Liver (tissue), 9 donors: ENCODE data around the gene SYCE3. TPM values are rescaled to one million over a fixed set of nuclear protein-coding genes. Genes with fewer than 3 reads are reported as not detected.
A peak's percentile ranks its signal among the peaks of the same experiment; 100 is the strongest.

Experiments
- DNase-seq: peaks from one replicate; pipeline ENCODE4 v3.0.0-alpha.2; 2017; ENCODE audit warnings: low spot score
- H3K27ac ChIP-seq, 2 donors: one replicate each; pipeline ENCODE4 v1.7.0; 2013; ENCODE audit warnings: inconsistent platforms in 2 of 2, low read length in 2 of 2, control low read depth in 1 of 2, low read depth in 1 of 2, mild to moderate bottlenecking in 1 of 2
- H3K27me3 ChIP-seq, 4 donors: one replicate each; pipeline versions ENCODE4 v1.6.1 to v1.7.0; 2013; ENCODE audit warnings: low read length in 3 of 4, inconsistent platforms in 1 of 4, mild to moderate bottlenecking in 1 of 4, moderate library complexity in 1 of 4; ENCODE audit not compliant: control insufficient read depth in 4 of 4, insufficient read depth in 4 of 4
- H3K36me3 ChIP-seq, 4 donors: one replicate each; pipeline versions ENCODE4 v1.6.1 to v1.7.0; 2013; ENCODE audit warnings: low read length in 3 of 4, mild to moderate bottlenecking in 3 of 4, low read depth in 1 of 4, moderate library complexity in 1 of 4; ENCODE audit not compliant: control insufficient read depth in 4 of 4, insufficient read depth in 3 of 4
- H3K4me1 ChIP-seq, 4 donors: one replicate each; pipeline versions ENCODE4 v1.6.1 to v1.7.0; 2013; ENCODE audit warnings: low read length in 3 of 4, mild to moderate bottlenecking in 3 of 4, moderate library complexity in 1 of 4; ENCODE audit not compliant: control insufficient read depth in 4 of 4, insufficient read depth in 4 of 4
- H3K4me3 ChIP-seq, 3 donors: one replicate each; pipeline versions ENCODE4 v1.6.1 to v1.7.0; 2013; ENCODE audit warnings: low read length in 3 of 3, control low read depth in 1 of 3, low read depth in 1 of 3, mild to moderate bottlenecking in 1 of 3
- H3K9ac ChIP-seq, 2 donors: one replicate each; pipeline ENCODE4 v1.7.0; 2013; ENCODE audit warnings: low read length in 2 of 2, mild to moderate bottlenecking in 2 of 2, moderate library complexity in 2 of 2, control low read depth in 1 of 2, low read depth in 1 of 2
- H3K9me3 ChIP-seq, 4 donors: one replicate each; pipeline versions ENCODE4 v1.6.1 to v1.7.0; 2013; ENCODE audit warnings: low read length in 3 of 4; ENCODE audit not compliant: control insufficient read depth in 4 of 4
- ATF3 ChIP-seq: IDR thresholded peaks from 2 replicates; pipeline ENCODE4 v1.6.1; 2016; ENCODE audit warnings: antibody characterized with exemption
- CTCF ChIP-seq: fragments of 150-350 bp; IDR thresholded peaks from 2 replicates; pipeline ENCODE4 v1.5.1; 2017; ENCODE audit warnings: improper control_type of control experiment, low read depth, low read length; ENCODE audit not compliant: missing input control
- EGR1 ChIP-seq, 2 donors: IDR thresholded peaks; 2 replicates each; pipeline ENCODE4 v1.6.1; 2016 to 2018; ENCODE audit warnings: antibody characterized with exemption in 2 of 2, low read depth in 2 of 2
- FOXA1 ChIP-seq: IDR thresholded peaks from 2 replicates; pipeline ENCODE4 v1.6.1; 2016; ENCODE audit warnings: antibody characterized with exemption
- FOXA2 ChIP-seq: IDR thresholded peaks from 2 replicates; pipeline ENCODE4 v1.6.1; 2016; ENCODE audit warnings: antibody characterized with exemption
- HNF4A ChIP-seq, 2 donors: conservative IDR thresholded peaks; 2 replicates each; pipeline ENCODE4 v1.6.1; 2016; ENCODE audit warnings: antibody characterized with exemption in 2 of 2, mild to moderate bottlenecking in 2 of 2
- HNF4G ChIP-seq: IDR thresholded peaks from 2 replicates; pipeline ENCODE4 v1.6.1; 2016; ENCODE audit warnings: antibody characterized with exemption
- JUND ChIP-seq, 2 donors: IDR thresholded peaks; 2 replicates each; pipeline ENCODE4 v1.6.1; 2016; ENCODE audit warnings: antibody characterized with exemption in 2 of 2
- MAX ChIP-seq: IDR thresholded peaks from 2 replicates; pipeline ENCODE4 v1.6.1; 2016; ENCODE audit warnings: antibody characterized with exemption
- NR2F2 ChIP-seq: IDR thresholded peaks from 2 replicates; pipeline ENCODE4 v1.6.1; 2016; ENCODE audit warnings: antibody characterized with exemption
- REST ChIP-seq: IDR thresholded peaks from 2 replicates; pipeline ENCODE4 v1.6.1; 2016; ENCODE audit warnings: antibody characterized with exemption, mild to moderate bottlenecking
- RXRA ChIP-seq, 2 donors: IDR thresholded peaks; 2 replicates each; pipeline ENCODE4 v1.6.1; 2017 to 2018; ENCODE audit warnings: antibody characterized with exemption in 2 of 2, mild to moderate bottlenecking in 1 of 2
- TAF1 ChIP-seq: conservative IDR thresholded peaks from 2 replicates; pipeline ENCODE4 v1.6.1; 2016; ENCODE audit warnings: antibody characterized with exemption, mild to moderate bottlenecking
- ZBTB33 ChIP-seq: IDR thresholded peaks from 2 replicates; pipeline ENCODE4 v1.6.1; 2016; ENCODE audit warnings: antibody characterized with exemption
- WGBS: extraction: QIAGEN DNeasy Blood & Tissue Kit; methylation state at CpG from one replicate; pipeline ENCODE4 v1.1.7; 2013; 5-methylcytosine and 5-hydroxymethylcytosine counted together
- polyA plus RNA-seq, 2 donors: library from polyadenylated mRNA; stranded (reverse) in 1 of 2; unstranded in 1 of 2; fragments of 200-250 nt in 1 of 2; fragments of >200 nt in 1 of 2; fragmentation: Nextera tagmentation in 1 of 2; extraction: Ambion mirVana in 1 of 2; gene quantifications; one replicate each; pipeline versions ENCODE4 v1.2.1 to v1.2.3, GENCODE V29; 2013 to 2015
- total RNA-seq, 2 donors: library from RNA; depleted of rRNA; stranded (reverse); fragments of >200 nt; gene quantifications; one replicate each; pipeline ENCODE4 v1.2.3, GENCODE V29; 2014
- donor health status: healthy.
- donor health status: healthy.
- donor health status: healthy.
- donor health status: healthy.
- donor health status: healthy.

The SYCE3 gene
- total and polyA plus RNA-seq, 4 donors: 0.45 to 2.2 TPM; not detected in 2

- Histone ChIP-seq H3K4me3 (peak overlapping the region; percentile 62 to 93 (median 90)), H3K36me3 (no peaks in the 10 kb centered on the region), H3K27ac (peak overlapping the region; percentile 92 to 98), H3K27me3 (no peaks in the 10 kb centered on the region), H3K4me1 (peaks cover 4 to 39% (median 19%) of the 10 kb centered on the region in 4 donors), H3K9me3 (no peaks in the 10 kb centered on the region), H3K9ac (peak overlapping the region; percentile 47 to 71)
- no peak for DNase-seq
- peak in 1 of 2 donors; percentile 53 for TF ChIP-seq EGR1 (IDR thresholded peaks at IDR 0.05; ENCODE audit: low read depth in 2 of 2)
- TF ChIP-seq HNF4G: no peak
- no peak for TF ChIP-seq MAX
- under 1% methylated on average over 44 of the region's 44 CpGs for WGBS
These were observed 31.2 kb downstream of the SYCE3 start for GRCh38 chr22:50531546-50531961.

GRCh38 chr22:50530877-50531545 lies 31.7 kb downstream of the SYCE3 start:
- Histone ChIP-seq H3K9ac (peak overlapping the region; percentile 47 to 71), H3K4me1 (peaks cover 4 to 41% (median 23%) of the 10 kb centered on the region in 4 donors)
- DNase-seq: peak; percentile 71

More at GRCh38 chr22:50530877-50531545, 31.7 kb downstream of the SYCE3 start:
- H3K27ac ChIP-seq: peak overlapping the region; percentile 92 to 98
- no peaks in the 10 kb centered on the region for H3K9me3 ChIP-seq
- no peaks in the 10 kb centered on the region for H3K27me3 ChIP-seq
- no peaks in the 10 kb centered on the region for H3K36me3 ChIP-seq
- WGBS: 1% methylated on average over 53 of the region's 53 CpGs
- peak overlapping the region; percentile 62 to 93 (median 90) for H3K4me3 ChIP-seq
- TF ChIP-seq RXRA (IDR thresholded peaks at IDR 0.05) (peak in 1 of 2 donors; percentile 5), NR2F2 (no peak), EGR1 (IDR thresholded peaks at IDR 0.05; ENCODE audit: low read depth in 2 of 2) (peak in 1 of 2 donors; percentile 7), CTCF (no peak), ZBTB33 (no peak), TAF1 (peak; percentile 65), ATF3 (no peak), FOXA2 (no peak), HNF4G (peak; percentile 19), JUND (IDR thresholded peaks at IDR 0.05) (peak in 1 of 2 donors; percentile 13), FOXA1 (no peak), HNF4A (conservative IDR thresholded peaks at IDR 0.05) (peak in 1 of 2 donors; percentile 10), REST (peak; percentile 70)
